Endometrial microvascular endothelial cells (primary cell): Measurements from ENCODE around the gene GRIN2A. TPM values are rescaled to one million over a fixed set of nuclear protein-coding genes. Genes with fewer than 3 reads are reported as not detected.
"Not testable (repeated sequence)": the region's sequence is repeated elsewhere in the genome, so short reads cannot be mapped to it uniquely, and the experiment has no call there.

Experiments used
- in situ Hi-C: cut with HindIII; loops from 2 replicates; pipeline ENCODE4 v1.10.0; 2017; ENCODE audit warnings: low sequenced_read_pairs, low pct_unique_long_range_greater_than_20kb; ENCODE audit errors: inconsistent ontology term
- total RNA-seq: library from RNA; depleted of rRNA; stranded (reverse); fragments of >200 nt; gene quantifications from one replicate; pipeline ENCODE4 v1.2.3, GENCODE V29; 2015; ENCODE audit errors: inconsistent ontology term

GRIN2A gene
- total RNA-seq, 1 donor from 2014 or later: not detected

GRCh38 chr16:9908613-9909012, 273.6 kb downstream of the GRIN2A start:
- in situ Hi-C loops: no loop called here

GRCh38 chr16:9907752-9908151, 274.5 kb downstream of the GRIN2A start:
- in situ Hi-C loops: no loop called here

GRCh38 chr16:9906218-9906617, 276.0 kb downstream of the GRIN2A start:
- in situ Hi-C loops: no loop called here

- in situ Hi-C loops: no loop called here
These were observed 277.7 kb downstream of the GRIN2A start for GRCh38 chr16:9904526-9904925.

GRCh38 chr16:9900576-9900975, 281.7 kb downstream of the GRIN2A start:
- in situ Hi-C loops: no loop called here

GRCh38 chr16:9898555-9898954, 283.7 kb downstream of the GRIN2A start:
- in situ Hi-C loops: no loop called here

- in situ Hi-C loops: no loop called here
These were observed 284.1 kb downstream of the GRIN2A start for GRCh38 chr16:9898124-9898523.

- in situ Hi-C loops: no loop called here
These were observed 286.4 kb downstream of the GRIN2A start for GRCh38 chr16:9895817-9896216.

- in situ Hi-C loops: no loop called here
These were observed 296.4 kb downstream of the GRIN2A start for GRCh38 chr16:9885876-9886275.

- in situ Hi-C loops: no loop called here
These were observed 296.8 kb downstream of the GRIN2A start for GRCh38 chr16:9885467-9885866.

GRCh38 chr16:9875981-9876380, 306.2 kb downstream of the GRIN2A start:
- in situ Hi-C loops: not testable (repeated sequence)

GRCh38 chr16:9874219-9874618, 308.0 kb downstream of the GRIN2A start:
- in situ Hi-C loops: no loop called here

- in situ Hi-C loops: no loop called here
These were observed 311.3 kb downstream of the GRIN2A start for GRCh38 chr16:9870962-9871361.

- in situ Hi-C loops: no loop called here
These were observed 312.5 kb downstream of the GRIN2A start for GRCh38 chr16:9869776-9870175.

GRCh38 chr16:9868606-9869149, 313.6 kb downstream of the GRIN2A start:
- in situ Hi-C loops: no loop called here

GRCh38 chr16:9867176-9867575, 315.1 kb downstream of the GRIN2A start:
- in situ Hi-C loops: no loop called here

- in situ Hi-C loops: no loop called here
These were observed 317.8 kb downstream of the GRIN2A start for GRCh38 chr16:9864461-9864860.

GRCh38 chr16:9862327-9862726, 319.9 kb downstream of the GRIN2A start:
- in situ Hi-C loops: no loop called here

GRCh38 chr16:9860876-9861275, 321.4 kb downstream of the GRIN2A start:
- in situ Hi-C loops: no loop called here

GRCh38 chr16:9859701-9860327, 322.4 kb downstream of the GRIN2A start:
- in situ Hi-C loops: no loop called here

- in situ Hi-C loops: no loop called here
These were observed 327.6 kb downstream of the GRIN2A start for GRCh38 chr16:9854675-9855074.
